ENCODE measurements around the gene RNASET2. TPM values are rescaled to one million over a fixed set of nuclear protein-coding genes. Genes with fewer than 3 reads are reported as not detected.

The RNASET2 gene
- total RNA-seq, 1 donor from 2014 or later = 56.2 TPM

DNA sequence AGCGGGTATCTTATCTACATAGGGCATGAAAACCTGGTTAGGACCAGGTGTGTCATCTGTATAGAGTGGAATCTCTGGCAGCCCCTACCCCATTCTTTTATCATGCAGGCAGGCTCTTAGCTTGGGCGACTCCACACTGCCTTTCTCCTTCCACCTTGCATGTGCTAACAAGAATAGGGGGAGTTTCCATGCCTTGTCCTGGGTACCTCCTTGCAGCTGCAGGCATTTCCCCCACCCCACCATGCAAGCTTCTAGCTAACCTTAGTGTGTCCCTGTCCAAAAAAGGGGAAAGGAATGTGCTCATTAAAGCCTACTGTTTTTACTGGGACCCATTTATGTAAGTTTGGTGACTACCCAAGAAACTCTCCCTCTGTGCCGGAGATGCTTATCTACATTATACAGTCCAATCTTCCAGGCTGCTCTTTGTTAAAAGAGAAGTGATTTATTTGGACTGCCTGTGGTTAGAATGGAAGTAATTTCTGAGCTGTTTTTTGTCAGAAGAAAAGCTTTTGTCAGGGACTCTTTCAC lies 32.4 kb upstream of the RNASET2 start:
- peaks cover 43% of the 10 kb centered on the region for H3K36me3 Mint-ChIP-seq (ENCODE audit: low read depth)
- DNase-seq (ENCODE audit: low spot score) = no peak
- no peaks in the 10 kb centered on the region for H3K27me3 Mint-ChIP-seq (ENCODE audit: low read depth)
- H3K4me1 Mint-ChIP-seq (ENCODE audit: low read depth) = peaks cover 25% of the 10 kb centered on the region
- no peaks in the 10 kb centered on the region for H3K9me3 Mint-ChIP-seq
- H3K4me3 Mint-ChIP-seq (ENCODE audit: low read depth) = no peak overlapping the region
- H3K27ac Mint-ChIP-seq = no peak overlapping the region
- intact Hi-C loops (cut with micrococcal nuclease) = loop anchor here (1.0 to 2.0 kb wide), 3 partner anchors 38 to 213 kb away; no protein-coding TSS in a partner anchor

DNA sequence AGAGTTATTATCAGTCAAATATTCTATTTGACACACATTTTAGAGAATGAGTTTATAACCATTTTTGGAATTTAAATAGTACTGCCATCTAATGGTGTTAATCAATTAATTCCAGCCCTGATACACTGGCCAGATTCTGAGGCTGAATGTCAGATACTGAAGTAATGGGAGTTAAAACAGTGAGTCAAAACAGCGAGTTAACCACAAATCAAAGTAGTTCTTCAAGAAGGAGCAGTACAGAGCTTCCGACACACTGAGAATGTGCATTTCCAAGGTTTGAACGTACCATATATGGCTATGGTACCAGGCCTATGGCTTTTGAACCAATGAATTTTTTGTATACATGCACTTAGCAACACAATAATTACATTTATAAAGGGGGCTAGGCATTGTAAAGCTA lies 31.6 kb upstream of the RNASET2 start:
- peaks cover 21% of the 10 kb centered on the region for H3K4me1 Mint-ChIP-seq (ENCODE audit: low read depth)
- H3K27ac Mint-ChIP-seq = no peak overlapping the region
- no peak overlapping the region for H3K4me3 Mint-ChIP-seq (ENCODE audit: low read depth)
- DNase-seq (ENCODE audit: low spot score) = no peak
- H3K9me3 Mint-ChIP-seq = no peaks in the 10 kb centered on the region
- H3K27me3 Mint-ChIP-seq (ENCODE audit: low read depth) = no peaks in the 10 kb centered on the region
- peaks cover 41% of the 10 kb centered on the region for H3K36me3 Mint-ChIP-seq (ENCODE audit: low read depth)
- intact Hi-C loops (cut with micrococcal nuclease) = loop anchor here (2.0 kb wide), 1 partner anchor 37 kb away; no protein-coding TSS in a partner anchor

DNA sequence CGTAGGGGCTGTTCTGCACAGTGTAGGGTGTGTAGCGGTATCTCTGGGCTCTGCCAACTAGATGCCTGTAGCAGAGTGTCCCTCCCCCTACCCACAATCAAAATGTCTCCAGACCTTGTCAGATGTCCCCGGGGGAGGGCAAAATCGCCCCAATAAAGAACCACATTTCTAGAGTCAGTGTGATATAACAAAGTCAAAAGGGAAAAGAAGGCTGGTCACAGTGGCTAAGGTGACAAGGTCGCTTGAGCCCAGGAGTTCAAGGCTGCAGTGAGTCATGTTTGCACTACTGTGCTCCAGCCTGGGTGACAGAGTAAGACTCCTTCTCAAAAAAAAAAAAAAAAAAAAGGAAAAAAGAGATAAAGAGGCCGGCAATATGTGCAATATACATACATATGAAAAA lies 31.1 kb upstream of the RNASET2 start:
- peaks cover 42% of the 10 kb centered on the region for H3K36me3 Mint-ChIP-seq (ENCODE audit: low read depth)
- no peak overlapping the region for H3K27ac Mint-ChIP-seq
- H3K4me1 Mint-ChIP-seq (ENCODE audit: low read depth) = peaks cover 21% of the 10 kb centered on the region
- H3K4me3 Mint-ChIP-seq (ENCODE audit: low read depth) = no peak overlapping the region
- H3K27me3 Mint-ChIP-seq (ENCODE audit: low read depth) = no peaks in the 10 kb centered on the region
- H3K9me3 Mint-ChIP-seq = no peaks in the 10 kb centered on the region
- no peak for DNase-seq (ENCODE audit: low spot score)
- intact Hi-C loops (cut with micrococcal nuclease) = no loop called here

- DNase-seq (ENCODE audit: low spot score) = no peak
- H3K9me3 Mint-ChIP-seq = no peaks in the 10 kb centered on the region
- no peak overlapping the region for H3K27ac Mint-ChIP-seq
- no peaks in the 10 kb centered on the region for H3K4me1 Mint-ChIP-seq (ENCODE audit: low read depth)
- no peaks in the 10 kb centered on the region for H3K27me3 Mint-ChIP-seq (ENCODE audit: low read depth)
- H3K4me3 Mint-ChIP-seq (ENCODE audit: low read depth) = no peak overlapping the region
- intact Hi-C loops (cut with micrococcal nuclease) = no loop called here
- H3K36me3 Mint-ChIP-seq (ENCODE audit: low read depth) = peaks cover 38% of the 10 kb centered on the region
Measured at GRCh38 chr6:166980738-166981137, 24.4 kb upstream of the RNASET2 start.

DNA sequence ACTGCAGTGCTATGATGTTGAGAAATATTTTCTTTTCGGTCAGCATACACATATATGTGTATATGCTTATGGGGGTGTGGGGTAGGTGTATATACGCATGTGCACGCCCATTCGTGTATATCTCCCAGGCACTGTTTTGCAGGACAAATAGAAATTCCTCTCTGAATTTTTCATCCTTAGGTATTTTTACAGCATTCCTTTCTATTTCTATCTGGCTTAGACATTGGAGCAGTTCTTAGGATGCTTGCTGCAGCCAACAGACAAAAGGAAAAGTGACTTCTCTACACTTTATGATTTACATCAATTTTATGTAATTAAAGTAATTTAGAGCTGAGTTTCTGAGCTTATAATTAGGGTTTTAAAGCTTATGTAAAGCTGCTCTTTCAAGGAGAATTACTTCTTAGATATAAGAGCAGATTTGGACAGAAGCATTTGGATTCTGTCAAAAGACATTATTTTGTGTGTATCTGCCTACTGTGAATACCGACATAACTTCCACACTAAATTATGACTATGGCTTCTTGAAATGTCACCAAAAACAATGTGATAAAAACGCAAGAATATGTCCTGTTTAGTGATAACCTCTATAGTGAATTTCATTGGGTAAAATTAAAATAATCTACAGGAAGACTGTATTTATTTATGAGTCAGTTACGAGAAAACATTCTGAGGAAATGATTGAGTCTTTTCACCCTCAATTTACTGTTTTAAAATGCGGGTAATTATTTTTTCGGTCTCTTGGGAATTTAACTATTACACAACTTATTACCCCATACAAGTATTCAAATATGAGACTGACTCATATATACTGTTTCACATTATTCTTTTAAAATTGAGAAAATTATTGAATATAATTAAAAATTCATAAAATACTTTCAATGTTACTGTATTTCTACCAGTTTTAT lies 21.5 kb upstream of the RNASET2 start:
- Mint-ChIP-seq H3K4me3 (ENCODE audit: low read depth) (no peak overlapping the region), H3K27ac (no peak overlapping the region), H3K9me3 (no peaks in the 10 kb centered on the region), H3K27me3 (ENCODE audit: low read depth) (no peaks in the 10 kb centered on the region), H3K4me1 (ENCODE audit: low read depth) (peaks cover 7% of the 10 kb centered on the region), H3K36me3 (ENCODE audit: low read depth) (peaks cover 37% of the 10 kb centered on the region)
- intact Hi-C loops (cut with micrococcal nuclease) = no loop called here
- DNase-seq (ENCODE audit: low spot score) = no peak

- Mint-ChIP-seq H3K4me3 (ENCODE audit: low read depth) (no peak overlapping the region), H3K27me3 (ENCODE audit: low read depth) (no peaks in the 10 kb centered on the region)
- intact Hi-C loops (cut with micrococcal nuclease) = no loop called here
Measured at GRCh38 chr6:166976636-166977035, 20.3 kb upstream of the RNASET2 start.

GRCh38 chr6:166972101-166972500 lies 15.8 kb upstream of the RNASET2 start:
- intact Hi-C loops (cut with micrococcal nuclease) = no loop called here
- Mint-ChIP-seq H3K9me3 (peaks cover 10% of the 10 kb centered on the region), H3K4me1 (ENCODE audit: low read depth) (peaks cover 31% of the 10 kb centered on the region), H3K4me3 (ENCODE audit: low read depth) (no peak overlapping the region), H3K27ac (no peak overlapping the region), H3K36me3 (ENCODE audit: low read depth) (peaks cover 69% of the 10 kb centered on the region), H3K27me3 (ENCODE audit: low read depth) (no peaks in the 10 kb centered on the region)
- no peak for DNase-seq (ENCODE audit: low spot score)

More at GRCh38 chr6:166976636-166977035, 20.3 kb upstream of the RNASET2 start:
- Mint-ChIP-seq H3K4me1 (ENCODE audit: low read depth) (peaks cover 12% of the 10 kb centered on the region), H3K9me3 (no peaks in the 10 kb centered on the region), H3K27ac (no peak overlapping the region), H3K36me3 (ENCODE audit: low read depth) (peaks cover 45% of the 10 kb centered on the region)
- no peak for DNase-seq (ENCODE audit: low spot score)

- H3K4me1 Mint-ChIP-seq (ENCODE audit: low read depth) = peaks cover 31% of the 10 kb centered on the region
- H3K27me3 Mint-ChIP-seq (ENCODE audit: low read depth) = no peaks in the 10 kb centered on the region
- H3K36me3 Mint-ChIP-seq (ENCODE audit: low read depth) = peaks cover 74% of the 10 kb centered on the region
- DNase-seq (ENCODE audit: low spot score) = no peak
- intact Hi-C loops (cut with micrococcal nuclease) = no loop called here
- H3K9me3 Mint-ChIP-seq = peaks cover 18% of the 10 kb centered on the region
- no peak overlapping the region for H3K4me3 Mint-ChIP-seq (ENCODE audit: low read depth)
- H3K27ac Mint-ChIP-seq = no peak overlapping the region
Measured at GRCh38 chr6:166971271-166971670, 14.9 kb upstream of the RNASET2 start.

GRCh38 chr6:166970776-166971175 lies 14.4 kb upstream of the RNASET2 start:
- Mint-ChIP-seq H3K4me1 (ENCODE audit: low read depth) (peaks cover 31% of the 10 kb centered on the region), H3K4me3 (ENCODE audit: low read depth) (no peak overlapping the region), H3K9me3 (peaks cover 23% of the 10 kb centered on the region), H3K27ac (no peak overlapping the region), H3K36me3 (ENCODE audit: low read depth) (peaks cover 75% of the 10 kb centered on the region), H3K27me3 (ENCODE audit: low read depth) (no peaks in the 10 kb centered on the region)
- intact Hi-C loops (cut with micrococcal nuclease) = no loop called here
- DNase-seq (ENCODE audit: low spot score) = no peak

DNA sequence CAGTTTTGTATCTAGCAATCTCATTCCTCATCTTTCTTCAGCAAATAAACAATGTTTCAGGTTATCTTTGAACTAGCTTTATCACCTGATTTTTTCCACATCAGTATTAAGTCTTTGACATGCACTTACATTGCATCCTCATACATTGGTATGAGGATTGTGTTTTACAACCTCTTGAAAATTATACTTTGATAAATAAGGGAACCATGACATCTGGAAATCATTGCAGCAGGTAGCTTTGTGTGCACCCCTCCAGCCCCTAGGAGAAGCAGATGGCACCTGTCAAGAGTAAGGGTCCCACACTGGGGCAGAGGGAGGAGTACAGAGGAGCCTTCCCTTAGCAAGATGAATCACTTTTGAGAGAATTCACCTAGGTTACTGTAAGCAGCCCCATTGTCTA lies 13.7 kb upstream of the RNASET2 start:
- peak overlapping the region; percentile 56 for H3K27ac Mint-ChIP-seq
- H3K4me3 Mint-ChIP-seq (ENCODE audit: low read depth) = no peak overlapping the region

DNA sequence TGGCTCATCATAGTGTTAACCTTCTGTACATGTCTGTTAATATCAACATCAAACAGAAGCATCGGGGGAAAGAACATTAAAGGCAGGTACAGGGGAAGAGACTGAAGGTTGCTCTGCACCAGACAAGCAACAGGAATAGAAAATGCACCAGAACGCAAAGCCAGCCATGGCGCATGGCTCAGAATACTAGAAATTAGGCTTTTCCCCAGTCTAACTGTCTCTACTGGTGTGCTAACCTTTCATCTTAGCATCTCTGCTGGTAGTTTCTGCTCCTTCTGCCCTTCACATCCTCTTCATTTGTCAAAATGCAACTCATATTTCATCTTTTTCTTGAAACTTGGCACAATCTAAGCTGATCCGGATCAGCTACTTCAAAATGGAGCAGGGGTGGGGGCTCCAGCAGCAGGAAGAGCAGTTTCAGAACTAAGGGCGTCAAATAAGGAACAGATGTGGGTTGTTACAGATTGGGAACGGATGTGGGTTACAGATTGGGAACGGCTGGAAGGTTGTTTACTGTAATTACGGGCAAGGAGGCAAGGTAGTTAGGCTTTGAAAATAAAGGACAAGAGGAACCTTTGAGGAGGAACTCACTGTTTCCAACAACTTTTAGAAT lies 13.1 kb upstream of the RNASET2 start:
- Mint-ChIP-seq H3K9me3 (peaks cover 27% of the 10 kb centered on the region), H3K36me3 (ENCODE audit: low read depth) (peaks cover 73% of the 10 kb centered on the region), H3K4me3 (ENCODE audit: low read depth) (peak overlapping the region; percentile 5), H3K27me3 (ENCODE audit: low read depth) (no peaks in the 10 kb centered on the region), H3K4me1 (ENCODE audit: low read depth) (peaks cover 31% of the 10 kb centered on the region), H3K27ac (peak overlapping the region; percentile 59)
- intact Hi-C loops (cut with micrococcal nuclease) = loop anchor here (1.0 kb wide), 2 partner anchors 10 to 14 kb away; no protein-coding TSS in a partner anchor
- DNase-seq (ENCODE audit: low spot score) = no peak

More for the DNA sequence above, 13.7 kb upstream of the RNASET2 start:
- no peaks in the 10 kb centered on the region for H3K27me3 Mint-ChIP-seq (ENCODE audit: low read depth)
- peaks cover 31% of the 10 kb centered on the region for H3K4me1 Mint-ChIP-seq (ENCODE audit: low read depth)
- H3K9me3 Mint-ChIP-seq = peaks cover 23% of the 10 kb centered on the region
- H3K36me3 Mint-ChIP-seq (ENCODE audit: low read depth) = peaks cover 78% of the 10 kb centered on the region
- intact Hi-C loops (cut with micrococcal nuclease) = no loop called here
- DNase-seq (ENCODE audit: low spot score) = no peak

DNA sequence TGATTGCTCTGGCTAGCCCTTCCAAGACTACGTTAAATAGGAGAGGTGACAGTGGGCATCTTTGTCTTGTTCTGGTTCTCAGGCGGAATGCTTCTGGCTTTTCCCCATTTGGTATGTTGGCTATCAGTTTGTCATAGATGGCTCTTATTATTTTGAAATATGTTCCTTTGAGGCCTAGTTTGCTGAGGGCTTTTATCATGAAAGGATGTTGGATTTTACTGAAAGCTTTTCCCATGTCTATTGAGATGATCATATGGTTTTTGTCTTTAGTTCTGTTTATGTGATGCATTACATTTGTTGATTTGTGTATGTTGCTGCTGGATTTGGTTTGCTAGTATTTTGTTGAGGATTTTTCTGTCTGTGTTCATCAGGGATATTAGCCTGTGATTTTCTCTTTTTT lies 9.9 kb upstream of the RNASET2 start:
- Mint-ChIP-seq H3K4me3 (ENCODE audit: low read depth) (no peak overlapping the region), H3K4me1 (ENCODE audit: low read depth) (peaks cover 18% of the 10 kb centered on the region), H3K27me3 (ENCODE audit: low read depth) (no peaks in the 10 kb centered on the region), H3K36me3 (ENCODE audit: low read depth) (peaks cover 53% of the 10 kb centered on the region), H3K9me3 (peaks cover 35% of the 10 kb centered on the region), H3K27ac (no peak overlapping the region)
- intact Hi-C loops (cut with micrococcal nuclease) = no loop called here
- no peak for DNase-seq (ENCODE audit: low spot score)

DNA sequence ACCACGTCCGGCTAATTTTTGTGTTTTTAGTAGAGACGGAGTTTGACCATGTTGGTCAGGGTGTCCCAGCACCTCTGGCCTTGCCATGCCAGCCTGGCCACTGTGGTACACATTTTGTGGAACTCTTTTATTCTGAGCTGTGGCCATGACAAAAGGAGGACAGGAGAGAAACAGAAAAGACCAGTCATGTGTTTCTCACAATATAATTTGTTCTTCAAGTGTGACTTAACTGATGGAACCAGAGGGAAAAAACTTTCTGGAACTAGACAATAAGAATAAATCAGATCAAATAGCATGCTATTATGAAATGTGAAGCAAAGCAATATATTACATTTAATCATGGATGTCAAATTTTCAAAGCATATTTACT lies 4.2 kb upstream of the RNASET2 start:
- Mint-ChIP-seq H3K27ac (no peak overlapping the region), H3K4me3 (ENCODE audit: low read depth) (no peak overlapping the region), H3K4me1 (ENCODE audit: low read depth) (peaks cover 36% of the 10 kb centered on the region), H3K36me3 (ENCODE audit: low read depth) (peaks cover 11% of the 10 kb centered on the region), H3K27me3 (ENCODE audit: low read depth) (no peaks in the 10 kb centered on the region), H3K9me3 (peaks cover 12% of the 10 kb centered on the region)
- intact Hi-C loops (cut with micrococcal nuclease) = no loop called here
- no peak for DNase-seq (ENCODE audit: low spot score)
